Thoracic aorta (tissue), 2 donors: Measurements from ENCODE around the gene PLCB1. TPM values are rescaled to one million over a fixed set of nuclear protein-coding genes. Genes with fewer than 3 reads are reported as not detected.

Experiments
- ATAC-seq: fragments of 150-250 bp; one replicate; pipeline ENCODE4 v1.8.0; 2017; ENCODE audit warnings: low read depth; ENCODE audit not compliant: insufficient number of reproducible peaks, low FRiP score
- DNase-seq: peaks from one replicate; pipeline ENCODE4 v3.0.0-alpha.2; 2020; ENCODE audit warnings: low spot score
- H3K27ac ChIP-seq, 2 donors: fragments of 200-600 bp; sonication (generic); 1 replicate in 1 of 2; 2 replicates in 1 of 2; pipeline ENCODE4 v1.5.1; 2016; ENCODE audit warnings: mild to moderate bottlenecking in 2 of 2, moderate library complexity in 2 of 2
- H3K27me3 ChIP-seq: fragments of 200-600 bp; sonication (generic); replicated peaks from 2 replicates; pipeline ENCODE4 v1.6.0; 2016; ENCODE audit warnings: mild to moderate bottlenecking; ENCODE audit not compliant: insufficient read depth
- H3K36me3 ChIP-seq: fragments of 200-600 bp; sonication (generic); one replicate; pipeline ENCODE4 v1.5.1; 2016
- H3K4me1 ChIP-seq, 2 donors: fragments of 200-600 bp; sonication (generic); 1 replicate in 1 of 2; 2 replicates in 1 of 2; pipeline versions ENCODE4 v1.5.1 to v1.6.0; 2016; ENCODE audit warnings: low read depth in 2 of 2, mild to moderate bottlenecking in 1 of 2; ENCODE audit not compliant: control insufficient read depth in 1 of 2
- H3K4me3 ChIP-seq: fragments of 200-600 bp; sonication (generic); 2 replicates; pipeline ENCODE4 v1.5.1; 2016; ENCODE audit warnings: mild to moderate bottlenecking
- H3K9me3 ChIP-seq: fragments of 200-600 bp; sonication (generic); 2 replicates; pipeline ENCODE4 v1.5.1; 2016
- total RNA-seq, 2 donors: library from RNA; depleted of rRNA; stranded (reverse); fragments of >200 nt; gene quantifications; one replicate each; pipeline versions ENCODE4 v1.1.0 to v1.2.3, GENCODE V29; 2016
- TF ChIP-seq, protein P1 (sequence below): fragments of 200-600 bp; sonication (generic); IDR thresholded peaks from one replicate; pipeline ENCODE4 v1.5.1; 2019; ENCODE audit warnings: antibody characterized with exemption

PLCB1 gene
- total RNA-seq, 2 donors from 2014 or later, result 10.8 to 16.3 TPM

DNA sequence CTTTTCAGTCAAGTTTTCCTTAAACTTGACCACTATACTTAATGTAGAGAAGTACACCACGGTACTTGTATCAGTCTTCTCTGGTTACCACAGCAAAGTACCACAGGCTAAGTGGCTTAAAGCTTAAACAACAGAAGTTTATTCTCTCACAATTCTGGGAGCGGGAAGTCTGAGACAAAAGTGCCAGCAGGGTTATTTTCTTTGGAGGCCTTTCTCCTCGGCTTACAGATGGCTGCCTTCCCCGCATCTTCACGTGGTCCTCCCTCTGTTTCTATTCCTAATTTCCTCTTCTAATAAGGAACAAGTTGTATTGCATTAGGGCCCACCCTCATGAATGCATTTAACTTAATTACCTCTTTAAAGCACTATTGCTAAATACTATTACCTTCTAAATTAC, 258.0 kb downstream of the PLCB1 start:
- DNase-seq (no peak), ATAC-seq (no peak)
- Histone ChIP-seq H3K27me3 (no peaks in the 10 kb centered on the region), H3K27ac (no peak overlapping the region), H3K36me3 (no peaks in the 10 kb centered on the region), H3K9me3 (no peaks in the 10 kb centered on the region), H3K4me1 (peaks cover 4 to 9% of the 10 kb centered on the region in 2 donors), H3K4me3 (no peak overlapping the region)
- TF ChIP-seq, protein P1, sequence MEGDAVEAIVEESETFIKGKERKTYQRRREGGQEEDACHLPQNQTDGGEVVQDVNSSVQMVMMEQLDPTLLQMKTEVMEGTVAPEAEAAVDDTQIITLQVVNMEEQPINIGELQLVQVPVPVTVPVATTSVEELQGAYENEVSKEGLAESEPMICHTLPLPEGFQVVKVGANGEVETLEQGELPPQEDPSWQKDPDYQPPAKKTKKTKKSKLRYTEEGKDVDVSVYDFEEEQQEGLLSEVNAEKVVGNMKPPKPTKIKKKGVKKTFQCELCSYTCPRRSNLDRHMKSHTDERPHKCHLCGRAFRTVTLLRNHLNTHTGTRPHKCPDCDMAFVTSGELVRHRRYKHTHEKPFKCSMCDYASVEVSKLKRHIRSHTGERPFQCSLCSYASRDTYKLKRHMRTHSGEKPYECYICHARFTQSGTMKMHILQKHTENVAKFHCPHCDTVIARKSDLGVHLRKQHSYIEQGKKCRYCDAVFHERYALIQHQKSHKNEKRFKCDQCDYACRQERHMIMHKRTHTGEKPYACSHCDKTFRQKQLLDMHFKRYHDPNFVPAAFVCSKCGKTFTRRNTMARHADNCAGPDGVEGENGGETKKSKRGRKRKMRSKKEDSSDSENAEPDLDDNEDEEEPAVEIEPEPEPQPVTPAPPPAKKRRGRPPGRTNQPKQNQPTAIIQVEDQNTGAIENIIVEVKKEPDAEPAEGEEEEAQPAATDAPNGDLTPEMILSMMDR, result no peak

DNA sequence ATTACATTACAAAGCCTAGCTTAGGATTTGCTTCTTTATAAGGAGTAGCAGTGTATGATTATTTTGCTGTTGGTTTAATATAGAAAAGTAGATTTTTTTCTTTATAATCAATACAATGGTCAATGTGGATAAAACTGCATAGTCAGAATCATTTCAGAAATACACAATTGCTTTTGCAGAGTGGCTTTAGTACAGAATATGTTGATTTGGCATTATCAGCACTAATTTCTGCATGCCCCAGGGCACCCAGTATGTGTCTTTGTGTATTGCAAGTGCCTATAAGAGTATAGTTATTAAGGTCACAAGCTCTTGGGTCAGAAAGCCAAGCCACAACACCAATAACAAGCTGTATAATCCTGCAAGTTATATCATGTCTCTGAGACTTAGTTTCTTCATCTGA, 258.4 kb downstream of the PLCB1 start:
- TF ChIP-seq, protein P1, result no peak
- H3K9me3 ChIP-seq, result no peaks in the 10 kb centered on the region
- DNase-seq, result no peak
- H3K4me3 ChIP-seq, result no peak overlapping the region
- H3K4me1 ChIP-seq, result peaks cover 4 to 9% of the 10 kb centered on the region in 2 donors
- H3K27ac ChIP-seq, result no peak overlapping the region
- ATAC-seq, result no peak
- H3K36me3 ChIP-seq, result no peaks in the 10 kb centered on the region
- no peaks in the 10 kb centered on the region for H3K27me3 ChIP-seq

DNA sequence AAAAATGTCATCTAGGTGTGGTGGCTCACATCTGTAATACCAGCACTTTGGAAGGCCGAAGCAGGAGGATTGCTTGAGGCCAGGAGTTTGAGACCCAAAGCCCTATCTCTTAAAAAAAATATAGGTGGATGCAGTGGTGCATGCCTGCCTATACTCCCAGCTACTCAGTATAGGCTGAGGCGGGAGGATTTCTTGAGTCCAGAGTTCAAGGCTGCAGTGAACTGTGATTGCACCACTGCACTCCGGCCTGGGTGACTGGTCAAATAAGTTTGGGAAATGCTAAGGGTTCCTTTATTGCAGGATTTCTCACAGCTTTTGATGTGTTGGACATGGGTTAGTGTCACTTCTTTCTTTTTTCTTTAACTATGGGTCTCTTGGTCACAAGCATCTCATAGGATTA, 261.3 kb downstream of the PLCB1 start:
- Histone ChIP-seq H3K36me3 (no peaks in the 10 kb centered on the region), H3K4me1 (peaks cover 4 to 9% of the 10 kb centered on the region in 2 donors), H3K9me3 (no peaks in the 10 kb centered on the region), H3K27me3 (no peaks in the 10 kb centered on the region), H3K27ac (no peak overlapping the region), H3K4me3 (no peak overlapping the region)
- ATAC-seq, result no peak
- TF ChIP-seq, protein P1, result no peak
- no peak for DNase-seq

DNA sequence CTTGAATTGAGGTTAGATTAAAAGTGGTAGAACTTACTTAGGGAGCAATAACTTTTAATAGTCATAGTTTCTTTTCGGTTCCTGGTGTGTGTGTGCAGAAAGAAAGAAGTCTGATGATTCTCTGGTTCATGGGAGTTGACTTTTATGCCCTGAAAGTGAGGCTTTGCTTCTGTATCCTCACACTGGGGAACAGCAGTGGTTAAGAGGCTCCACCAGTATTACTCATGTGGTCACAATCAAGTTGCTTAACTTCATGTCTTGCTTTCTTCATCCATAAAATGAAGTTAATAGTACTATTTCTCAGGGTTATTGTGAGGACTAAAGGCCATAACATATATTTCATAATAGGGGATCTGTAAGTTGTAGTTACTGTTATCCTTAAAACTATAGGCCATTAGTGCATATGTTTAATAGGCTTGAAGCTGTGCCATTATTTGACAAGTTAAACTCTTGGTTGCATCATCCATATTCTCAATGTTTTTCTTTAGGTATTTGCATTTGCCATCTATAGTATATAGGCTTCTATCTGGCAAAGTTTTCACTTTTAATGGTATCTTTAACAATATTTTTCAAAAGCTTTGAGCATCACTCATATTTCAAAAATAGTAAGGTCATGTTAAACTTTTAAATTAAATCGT, 262.4 kb downstream of the PLCB1 start:
- DNase-seq (no peak), ATAC-seq (no peak)
- H3K27ac ChIP-seq, result no peak overlapping the region
- no peaks in the 10 kb centered on the region for H3K9me3 ChIP-seq
- no peak overlapping the region for H3K4me3 ChIP-seq
- no peaks in the 10 kb centered on the region for H3K27me3 ChIP-seq
- TF ChIP-seq, protein P1, result no peak
- peaks cover 4 to 9% of the 10 kb centered on the region in 2 donors for H3K4me1 ChIP-seq
- no peaks in the 10 kb centered on the region for H3K36me3 ChIP-seq

DNA sequence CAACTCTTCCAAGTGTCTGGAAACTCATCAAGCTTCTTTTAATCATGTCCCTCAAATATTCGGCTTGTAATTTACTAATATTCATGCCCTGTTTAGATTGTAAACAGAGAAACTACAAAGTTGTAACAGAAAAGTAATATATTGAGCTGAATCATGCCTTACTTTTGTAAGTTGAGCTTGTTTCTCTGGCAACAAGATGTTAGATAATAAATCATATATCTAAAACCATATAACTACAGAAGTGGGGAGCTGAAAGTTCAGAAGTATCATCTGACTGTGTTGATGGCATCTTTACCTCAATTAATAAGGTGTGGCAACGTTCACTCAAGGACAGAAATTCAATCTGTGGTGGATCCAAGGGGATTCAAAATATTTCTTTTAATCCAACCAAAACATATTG, 263.9 kb downstream of the PLCB1 start:
- no peaks in the 10 kb centered on the region for H3K36me3 ChIP-seq
- no peaks in the 10 kb centered on the region for H3K4me1 ChIP-seq
- no peak for DNase-seq
- no peak for ATAC-seq
- H3K27ac ChIP-seq, result no peak overlapping the region
- TF ChIP-seq, protein P1, result no peak
- H3K4me3 ChIP-seq, result no peak overlapping the region
- no peaks in the 10 kb centered on the region for H3K27me3 ChIP-seq
- no peaks in the 10 kb centered on the region for H3K9me3 ChIP-seq
